Activated T-helper 2 cell treated with anti-CD3 and anti-CD28 coated beads, Interferon-gamma antibody, Interleukin-2, Interleukin-4, amounts not matched to agents 10 μg/mL and 5 μg/mL and 100 μg/mL, durations not matched to agents 14 hours and 24 hours and 36 hours (primary cell): ENCODE results near the gene DPYSL5. TPM values are rescaled to one million over a fixed set of nuclear protein-coding genes. Genes with fewer than 3 reads are reported as not detected.
"Not testable (repeated sequence)": the region's sequence is repeated elsewhere in the genome, so short reads cannot be mapped to it uniquely, and the experiment has no call there.

Experiments used
- DNase-seq: peaks from one replicate; pipeline ENCODE4 v3.0.0; 2021; ENCODE audit warnings: low spot score
- H3K27ac Mint-ChIP-seq: one replicate; pipeline ENCODE4 v1.8.0; 2021; ENCODE audit warnings: mixed read lengths
- H3K27me3 Mint-ChIP-seq: one replicate; pipeline ENCODE4 v1.8.0; 2021; ENCODE audit warnings: low read depth, mixed read lengths
- H3K36me3 Mint-ChIP-seq: one replicate; pipeline ENCODE4 v1.8.0; 2021; ENCODE audit warnings: low read depth, mixed read lengths
- H3K4me1 Mint-ChIP-seq: one replicate; pipeline ENCODE4 v1.8.0; 2021; ENCODE audit warnings: low read depth, mixed read lengths
- H3K4me3 Mint-ChIP-seq: one replicate; pipeline ENCODE4 v1.8.0; 2021; ENCODE audit warnings: low read depth, mild to moderate bottlenecking, moderate library complexity, mixed read lengths
- H3K9me3 Mint-ChIP-seq: one replicate; pipeline ENCODE4 v1.8.0; 2021; ENCODE audit warnings: mixed read lengths
- intact Hi-C: fragments of 100-400 bp; cut with micrococcal nuclease; formaldehyde crosslinking; loops from one replicate; pipeline ENCODE4 v1.15.1; 2023
- total RNA-seq: library from RNA; stranded (reverse); gene quantifications from 2 replicates; pipeline ENCODE4 v1.2.3, GENCODE V29; 2022

The DPYSL5 gene, protein sequence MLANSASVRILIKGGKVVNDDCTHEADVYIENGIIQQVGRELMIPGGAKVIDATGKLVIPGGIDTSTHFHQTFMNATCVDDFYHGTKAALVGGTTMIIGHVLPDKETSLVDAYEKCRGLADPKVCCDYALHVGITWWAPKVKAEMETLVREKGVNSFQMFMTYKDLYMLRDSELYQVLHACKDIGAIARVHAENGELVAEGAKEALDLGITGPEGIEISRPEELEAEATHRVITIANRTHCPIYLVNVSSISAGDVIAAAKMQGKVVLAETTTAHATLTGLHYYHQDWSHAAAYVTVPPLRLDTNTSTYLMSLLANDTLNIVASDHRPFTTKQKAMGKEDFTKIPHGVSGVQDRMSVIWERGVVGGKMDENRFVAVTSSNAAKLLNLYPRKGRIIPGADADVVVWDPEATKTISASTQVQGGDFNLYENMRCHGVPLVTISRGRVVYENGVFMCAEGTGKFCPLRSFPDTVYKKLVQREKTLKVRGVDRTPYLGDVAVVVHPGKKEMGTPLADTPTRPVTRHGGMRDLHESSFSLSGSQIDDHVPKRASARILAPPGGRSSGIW
- total RNA-seq = 0.05 TPM in 1 of 2 replicates, not detected in the other

GRCh38 chr2:26847655-26848335, at the start of gene DPYSL5:
Gene DPYSL5, plus strand, starts transcription at chr2:26848132. Its CDS starts 50,368 bp downstream, at chr2:26898500.
- DNase-seq = no peak
- Mint-ChIP-seq H3K36me3 (no peaks in the 10 kb centered on the region), H3K27ac (no peak within 1 kb of the TSS), H3K27me3 (peaks cover 63% of the 10 kb centered on the region), H3K9me3 (no peaks in the 10 kb centered on the region), H3K4me1 (peaks cover 3% of the 10 kb centered on the region), H3K4me3 (peak within 1 kb of the TSS; percentile 26)
- intact Hi-C loops = loop anchor here (5.0 kb wide), 2 partner anchors 75 to 170 kb away; no protein-coding TSS in a partner anchor

- Mint-ChIP-seq H3K4me3 (no peak overlapping the region), H3K4me1 (peaks cover 3% of the 10 kb centered on the region), H3K36me3 (peaks cover 30% of the 10 kb centered on the region), H3K9me3 (no peaks in the 10 kb centered on the region), H3K27me3 (no peaks in the 10 kb centered on the region), H3K27ac (no peak overlapping the region)
- DNase-seq = no peak
- intact Hi-C loops = no loop called here
Measured at GRCh38 chr2:26801328-26801727, 46.6 kb upstream of the DPYSL5 start.

GRCh38 chr2:26801796-26802195, 46.1 kb upstream of the DPYSL5 start:
- Mint-ChIP-seq H3K4me3 (no peak overlapping the region), H3K4me1 (peaks cover 3% of the 10 kb centered on the region), H3K27me3 (no peaks in the 10 kb centered on the region), H3K36me3 (peaks cover 26% of the 10 kb centered on the region), H3K9me3 (no peaks in the 10 kb centered on the region), H3K27ac (no peak overlapping the region)
- intact Hi-C loops = no loop called here
- no peak for DNase-seq

- H3K27ac Mint-ChIP-seq = no peak overlapping the region
- H3K36me3 Mint-ChIP-seq = peaks cover 9% of the 10 kb centered on the region
- peaks cover 4% of the 10 kb centered on the region for H3K27me3 Mint-ChIP-seq
- no peak overlapping the region for H3K4me3 Mint-ChIP-seq
- peaks cover 7% of the 10 kb centered on the region for H3K4me1 Mint-ChIP-seq
- H3K9me3 Mint-ChIP-seq = no peaks in the 10 kb centered on the region
- no peak for DNase-seq
- intact Hi-C loops = no loop called here
Measured at GRCh38 chr2:26805241-26805676, 42.7 kb upstream of the DPYSL5 start.

DNA sequence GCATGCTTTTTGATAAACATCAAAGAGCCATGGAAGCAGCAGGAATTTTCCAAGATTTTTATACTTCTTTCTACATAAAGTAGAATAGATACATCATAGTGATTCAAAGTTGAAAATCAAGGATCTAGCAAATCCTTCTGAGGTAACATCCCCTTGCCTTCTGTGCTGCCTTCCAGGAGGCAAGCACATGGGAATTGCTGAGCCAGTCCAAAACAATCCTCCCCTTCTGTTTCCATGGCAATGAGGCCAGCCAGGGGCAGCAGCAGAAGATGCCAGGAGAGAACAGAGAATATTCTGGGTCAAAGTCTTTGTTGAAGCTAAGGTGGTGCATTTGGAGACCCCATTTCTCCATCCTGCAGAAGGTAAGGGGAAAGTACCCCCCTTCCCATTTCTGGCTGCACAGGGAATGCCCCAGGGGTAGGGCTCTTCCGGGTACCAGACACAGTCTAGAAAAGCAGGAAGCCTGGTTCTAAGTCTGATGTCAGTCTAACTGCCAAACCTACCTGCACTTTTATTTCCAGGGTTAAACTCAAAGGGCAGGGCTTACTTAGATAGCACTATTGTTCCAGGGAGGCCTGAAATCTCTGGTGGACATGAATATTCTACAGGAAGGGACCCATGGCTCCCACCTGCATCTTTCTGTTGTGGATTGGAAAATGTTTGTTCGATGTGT, 40.0 kb upstream of the DPYSL5 start:
- intact Hi-C loops = no loop called here
- Mint-ChIP-seq H3K27ac (no peak overlapping the region), H3K27me3 (peaks cover 12% of the 10 kb centered on the region), H3K4me1 (peaks cover 8% of the 10 kb centered on the region), H3K36me3 (no peaks in the 10 kb centered on the region), H3K9me3 (no peaks in the 10 kb centered on the region), H3K4me3 (no peak overlapping the region)
- no peak for DNase-seq

- H3K27me3 Mint-ChIP-seq = peaks cover 12% of the 10 kb centered on the region
- no peak for DNase-seq
- no peaks in the 10 kb centered on the region for H3K36me3 Mint-ChIP-seq
- H3K4me3 Mint-ChIP-seq = no peak overlapping the region
- intact Hi-C loops = no loop called here
- H3K27ac Mint-ChIP-seq = no peak overlapping the region
- H3K9me3 Mint-ChIP-seq = no peaks in the 10 kb centered on the region
- H3K4me1 Mint-ChIP-seq = peaks cover 8% of the 10 kb centered on the region
Measured at GRCh38 chr2:26809211-26809610, 38.7 kb upstream of the DPYSL5 start.

DNA sequence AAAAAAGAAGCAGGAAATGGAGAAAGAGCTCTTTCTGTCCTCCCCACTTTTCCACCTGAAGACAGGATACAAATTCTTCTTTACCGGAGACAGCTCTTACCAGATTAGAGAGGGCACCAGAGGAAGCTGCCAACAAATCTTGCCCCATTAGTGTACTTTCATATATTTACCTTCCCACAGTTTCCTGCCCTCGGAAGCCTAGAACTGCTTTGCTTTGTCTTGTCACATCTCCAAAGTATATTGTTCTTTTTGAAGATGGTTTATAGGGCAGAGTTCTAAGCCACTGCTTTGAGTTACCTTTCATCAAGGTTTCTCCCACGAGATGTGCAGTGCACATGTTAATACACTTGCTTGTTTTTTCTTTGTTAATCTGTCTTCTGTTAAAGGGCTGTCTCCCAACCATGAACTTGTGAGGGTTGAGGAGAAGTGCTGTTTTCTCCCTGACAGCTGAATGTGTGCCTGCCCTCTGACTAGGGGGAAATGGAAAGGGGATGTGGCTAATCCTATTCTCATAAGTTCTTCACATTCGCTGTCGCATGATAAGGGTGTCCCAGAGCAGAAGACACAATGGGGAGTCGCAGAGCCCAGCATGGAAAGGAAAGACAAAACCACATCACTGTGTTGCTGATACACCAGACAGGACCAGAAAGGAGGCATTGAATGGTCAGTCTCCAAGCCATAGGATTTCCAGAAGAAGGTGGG, 37.9 kb upstream of the DPYSL5 start:
- H3K36me3 Mint-ChIP-seq = no peaks in the 10 kb centered on the region

GRCh38 chr2:26811261-26811660, 36.7 kb upstream of the DPYSL5 start:
- Mint-ChIP-seq H3K9me3 (no peaks in the 10 kb centered on the region), H3K4me1 (peaks cover 5% of the 10 kb centered on the region), H3K27me3 (peaks cover 14% of the 10 kb centered on the region), H3K4me3 (no peak overlapping the region), H3K36me3 (no peaks in the 10 kb centered on the region), H3K27ac (no peak overlapping the region)
- DNase-seq = no peak
- intact Hi-C loops = no loop called here

More for the DNA sequence above, 37.9 kb upstream of the DPYSL5 start:
- H3K27ac Mint-ChIP-seq = no peak overlapping the region
- H3K4me1 Mint-ChIP-seq = peaks cover 8% of the 10 kb centered on the region
- H3K27me3 Mint-ChIP-seq = peaks cover 12% of the 10 kb centered on the region
- H3K9me3 Mint-ChIP-seq = no peaks in the 10 kb centered on the region
- no peak overlapping the region for H3K4me3 Mint-ChIP-seq
- intact Hi-C loops = no loop called here
- no peak for DNase-seq

GRCh38 chr2:26811791-26812694, 35.9 kb upstream of the DPYSL5 start:
- no peak for DNase-seq
- H3K4me1 Mint-ChIP-seq = peaks cover 5% of the 10 kb centered on the region
- H3K4me3 Mint-ChIP-seq = no peak overlapping the region
- H3K27ac Mint-ChIP-seq = no peak overlapping the region
- no peaks in the 10 kb centered on the region for H3K36me3 Mint-ChIP-seq
- H3K9me3 Mint-ChIP-seq = no peaks in the 10 kb centered on the region
- H3K27me3 Mint-ChIP-seq = peaks cover 17% of the 10 kb centered on the region
- intact Hi-C loops = no loop called here

- Mint-ChIP-seq H3K4me3 (no peak overlapping the region), H3K27ac (no peak overlapping the region), H3K36me3 (no peaks in the 10 kb centered on the region), H3K27me3 (peaks cover 18% of the 10 kb centered on the region), H3K9me3 (no peaks in the 10 kb centered on the region), H3K4me1 (peaks cover 5% of the 10 kb centered on the region)
- DNase-seq = no peak
- intact Hi-C loops = no loop called here
Measured at GRCh38 chr2:26812731-26813130, 35.2 kb upstream of the DPYSL5 start.

- H3K4me3 Mint-ChIP-seq, H3K4me1 Mint-ChIP-seq, H3K9me3 Mint-ChIP-seq, H3K27ac Mint-ChIP-seq, H3K36me3 Mint-ChIP-seq, DNase-seq, intact Hi-C loops: not testable (repeated sequence)
- peaks cover 21% of the 10 kb centered on the region for H3K27me3 Mint-ChIP-seq
Measured at GRCh38 chr2:26814072-26814765, 33.7 kb upstream of the DPYSL5 start.
